NCI-H1930 (cell line): Measurements from ENCODE around the gene COQ9.
A peak's percentile ranks its signal among the peaks of the same experiment; 100 is the strongest.
"Not testable (repeated sequence)": the region's sequence is repeated elsewhere in the genome, so short reads cannot be mapped to it uniquely, and the experiment has no call there.

Experiments used
- DNase-seq, 2 experiments: peaks; one replicate each; lab custom pipeline; 2025; lab: John Stamatoyannopoulos, UW

Gene COQ9

GRCh38 chr16:57427307-57427706 lies 20.0 kb upstream of the COQ9 start:
- no peak for DNase-seq

GRCh38 chr16:57427824-57428223 lies 19.5 kb upstream of the COQ9 start:
- DNase-seq, result no peak

GRCh38 chr16:57430955-57431354 lies 16.3 kb upstream of the COQ9 start:
- no peak for DNase-seq

- DNase-seq, result no peak
These were observed 14.8 kb upstream of the COQ9 start for GRCh38 chr16:57432505-57432904.

- DNase-seq, result no peak
These were observed 14.3 kb upstream of the COQ9 start for GRCh38 chr16:57432989-57433388.

- DNase-seq, result no peak
These were observed 13.3 kb upstream of the COQ9 start for GRCh38 chr16:57434003-57434402.

- no peak for DNase-seq
These were observed 11.4 kb upstream of the COQ9 start for GRCh38 chr16:57435838-57436237.

- DNase-seq, result not testable (repeated sequence)
These were observed 7.3 kb upstream of the COQ9 start for GRCh38 chr16:57439947-57440346.

- DNase-seq, result not testable (repeated sequence)
These were observed 6.7 kb upstream of the COQ9 start for GRCh38 chr16:57440551-57440950.

GRCh38 chr16:57444711-57445110 lies 2.6 kb upstream of the COQ9 start:
- DNase-seq, result no peak

- no peak for DNase-seq
These were observed 1.8 kb upstream of the COQ9 start for GRCh38 chr16:57445510-57445909.

- DNase-seq, result no peak
These were observed 621 bp upstream of the COQ9 start for GRCh38 chr16:57446531-57447185.

- DNase-seq, result no peak
These were observed 4.7 kb downstream of the COQ9 start for GRCh38 chr16:57452021-57452420.

GRCh38 chr16:57462209-57462977 lies 15.1 kb downstream of the COQ9 start, which contains the start of gene POLR2C:
POLR2C (plus strand) TSS chr16:57462679; CDS start chr16:57462725, 46 bp downstream.
- peak; percentile 49 to 75 for DNase-seq

- DNase-seq, result no peak
These were observed 15.7 kb downstream of the COQ9 start for GRCh38 chr16:57462978-57463362.

- no peak for DNase-seq
These were observed 17.2 kb downstream of the COQ9 start for GRCh38 chr16:57464523-57464922.

GRCh38 chr16:57468346-57468745 lies 21.1 kb downstream of the COQ9 start:
- no peak for DNase-seq

- no peak for DNase-seq
These were observed 21.8 kb downstream of the COQ9 start for GRCh38 chr16:57469046-57469445.

- DNase-seq, result no peak
These were observed 22.7 kb downstream of the COQ9 start for GRCh38 chr16:57469917-57470470.

- DNase-seq, result no peak
These were observed 23.4 kb downstream of the COQ9 start for GRCh38 chr16:57470711-57471110.

- DNase-seq, result no peak
These were observed 23.9 kb downstream of the COQ9 start for GRCh38 chr16:57471209-57471608.

GRCh38 chr16:57471852-57472664 lies 24.8 kb downstream of the COQ9 start:
- DNase-seq, result no peak
